Measurements from ENCODE around the gene CNTF.

DNA sequence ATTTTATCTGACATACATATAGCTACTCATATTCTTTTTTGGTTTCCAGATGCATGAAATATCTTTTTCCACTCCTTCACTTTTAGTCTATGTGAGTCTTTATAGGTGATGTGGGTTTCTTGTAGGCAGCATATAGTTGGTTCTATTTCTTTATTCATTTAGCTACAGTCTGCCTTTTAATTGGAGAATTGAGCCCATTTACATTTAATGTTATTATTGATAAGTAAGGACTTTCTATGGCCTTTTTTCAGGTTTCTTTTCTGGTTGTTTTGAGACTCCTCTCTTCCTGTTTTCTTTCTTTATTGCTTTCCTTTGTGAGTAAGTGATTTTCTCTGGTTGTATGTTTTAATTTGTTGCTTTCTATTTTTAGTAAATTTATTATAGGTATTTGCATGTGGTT, 27.2 kb downstream of the CNTF start:
- TF ChIP-seq POLR2AphosphoS5 (IDR thresholded peaks at IDR 0.05; ENCODE audit: borderline replicate concordance, low read depth, low read length) (no peak), EZH2 (IDR thresholded peaks at IDR 0.05) (no peak), FOXP2 (optimal IDR thresholded peaks at IDR 0.05; ENCODE audit: control extremely low read depth, extremely low read length, insufficient read depth) (no peak)

All from SK-N-MC (cell line).